HG03575 (cell line): ENCODE results near the gene ACSS1.

Source experiments
- ATAC-seq: cut with Tn5 transposase; IDR thresholded peaks from one replicate; pipeline ENCODE4 v1.9.1; 2021; ENCODE audit not compliant: unreplicated experiment, insufficient number of reproducible peaks, low FRiP score; ENCODE audit errors: extremely low read depth

The ACSS1 gene

GRCh38 chr20:25037288-25038102 is 20.4 kb downstream of the ACSS1 start:
- no peak for ATAC-seq

- ATAC-seq = no peak
Measured at GRCh38 chr20:25036331-25036936, 21.5 kb downstream of the ACSS1 start.

- ATAC-seq = no peak
Measured at GRCh38 chr20:25035921-25036320, 22.0 kb downstream of the ACSS1 start.

- ATAC-seq = no peak
Measured at GRCh38 chr20:25033924-25034300, 24.0 kb downstream of the ACSS1 start.

GRCh38 chr20:25033265-25033923 is 24.5 kb downstream of the ACSS1 start:
- ATAC-seq = no peak

GRCh38 chr20:25032478-25033264 is 25.3 kb downstream of the ACSS1 start:
- no peak for ATAC-seq

- ATAC-seq = no peak
Measured at GRCh38 chr20:25032065-25032477, 25.9 kb downstream of the ACSS1 start.

- no peak for ATAC-seq
Measured at GRCh38 chr20:25031241-25031640, 26.7 kb downstream of the ACSS1 start.

GRCh38 chr20:25030649-25031207 is 27.2 kb downstream of the ACSS1 start:
- ATAC-seq = no peak

GRCh38 chr20:25030007-25030648 is 27.8 kb downstream of the ACSS1 start:
- ATAC-seq = no peak

- no peak for ATAC-seq
Measured at GRCh38 chr20:25025986-25026605, 31.8 kb downstream of the ACSS1 start.

- ATAC-seq = no peak
Measured at GRCh38 chr20:25025091-25025861, 32.7 kb downstream of the ACSS1 start.

GRCh38 chr20:25024171-25024570 is 33.8 kb downstream of the ACSS1 start:
- no peak for ATAC-seq

GRCh38 chr20:25023356-25023755 is 34.6 kb downstream of the ACSS1 start:
- no peak for ATAC-seq

GRCh38 chr20:25022680-25023079 is 35.3 kb downstream of the ACSS1 start:
- ATAC-seq = no peak

GRCh38 chr20:25021336-25021735 is 36.6 kb downstream of the ACSS1 start:
- no peak for ATAC-seq

- ATAC-seq = no peak
Measured at GRCh38 chr20:25020901-25021301, 37.0 kb downstream of the ACSS1 start.

GRCh38 chr20:25020345-25020744 is 37.6 kb downstream of the ACSS1 start:
- no peak for ATAC-seq
